ENCODE measurements around the gene SLC25A21.

The SLC25A21 gene

DNA sequence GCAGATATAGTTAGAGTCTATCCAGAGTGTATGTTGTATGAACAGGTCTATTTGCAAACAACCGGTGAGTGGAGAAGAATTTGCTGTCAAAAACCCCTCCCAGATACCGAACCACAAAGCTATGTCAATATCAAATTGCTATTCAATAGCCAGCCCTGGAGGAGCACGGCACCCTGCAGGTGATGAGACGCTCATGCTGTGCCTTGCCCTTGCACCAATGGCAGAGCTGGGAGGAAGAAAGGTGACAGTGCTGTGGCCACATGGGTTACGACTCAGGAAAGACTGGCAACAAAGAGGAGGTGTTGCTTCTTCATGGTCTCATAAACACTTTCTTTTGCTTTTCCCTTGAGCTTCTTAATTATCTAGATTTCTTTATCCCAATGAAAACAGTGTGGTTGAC, 455.0 kb downstream of the SLC25A21 start:
- Histone ChIP-seq H4K20me1 (ENCODE audit: low read depth, low read length) (no peaks in the 10 kb centered on the region), H3K4me2 (ENCODE audit: low read depth, low read length, poor library complexity, severe bottlenecking) (no peak overlapping the region), H2AFZ (ENCODE audit: low read depth, low read length, severe bottlenecking) (no peak overlapping the region), H3K27ac (ENCODE audit: low read depth, low read length) (no peak overlapping the region), H3K36me3 (ENCODE audit: low read length) (no peaks in the 10 kb centered on the region), H3K4me3 (ENCODE audit: insufficient read depth, low read length, poor library complexity, severe bottlenecking) (no peak overlapping the region), H3F3A (ENCODE audit: insufficient read depth) (no peaks in the 10 kb centered on the region), H3K9me2 (replicated peaks; ENCODE audit: insufficient read depth, low read length) (no peaks in the 10 kb centered on the region), H3K79me2 (ENCODE audit: insufficient read depth, low read length) (no peaks in the 10 kb centered on the region), H3K27me3 (ENCODE audit: low read length) (no peaks in the 10 kb centered on the region), H3K9ac (ENCODE audit: low read length) (no peak overlapping the region), H3K9me3 (ENCODE audit: insufficient read depth, low read length) (no peaks in the 10 kb centered on the region)
- TF ChIP-seq, protein P1, sequence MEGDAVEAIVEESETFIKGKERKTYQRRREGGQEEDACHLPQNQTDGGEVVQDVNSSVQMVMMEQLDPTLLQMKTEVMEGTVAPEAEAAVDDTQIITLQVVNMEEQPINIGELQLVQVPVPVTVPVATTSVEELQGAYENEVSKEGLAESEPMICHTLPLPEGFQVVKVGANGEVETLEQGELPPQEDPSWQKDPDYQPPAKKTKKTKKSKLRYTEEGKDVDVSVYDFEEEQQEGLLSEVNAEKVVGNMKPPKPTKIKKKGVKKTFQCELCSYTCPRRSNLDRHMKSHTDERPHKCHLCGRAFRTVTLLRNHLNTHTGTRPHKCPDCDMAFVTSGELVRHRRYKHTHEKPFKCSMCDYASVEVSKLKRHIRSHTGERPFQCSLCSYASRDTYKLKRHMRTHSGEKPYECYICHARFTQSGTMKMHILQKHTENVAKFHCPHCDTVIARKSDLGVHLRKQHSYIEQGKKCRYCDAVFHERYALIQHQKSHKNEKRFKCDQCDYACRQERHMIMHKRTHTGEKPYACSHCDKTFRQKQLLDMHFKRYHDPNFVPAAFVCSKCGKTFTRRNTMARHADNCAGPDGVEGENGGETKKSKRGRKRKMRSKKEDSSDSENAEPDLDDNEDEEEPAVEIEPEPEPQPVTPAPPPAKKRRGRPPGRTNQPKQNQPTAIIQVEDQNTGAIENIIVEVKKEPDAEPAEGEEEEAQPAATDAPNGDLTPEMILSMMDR (IDR thresholded peaks at IDR 0.05; ENCODE audit: insufficient read depth, low read length, poor library complexity, severe bottlenecking) = no peak
- TF ChIP-seq EZH2phosphoT487 (conservative IDR thresholded peaks at IDR 0.05; ENCODE audit: low read length) = no peak

GRCh38 chr14:36716614-36717184, 455.7 kb downstream of the SLC25A21 start:
- Histone ChIP-seq H3K79me2 (ENCODE audit: insufficient read depth, low read length) (no peaks in the 10 kb centered on the region), H2AFZ (ENCODE audit: low read depth, low read length, severe bottlenecking) (no peak overlapping the region), H3K9me3 (ENCODE audit: insufficient read depth, low read length) (no peaks in the 10 kb centered on the region), H3F3A (ENCODE audit: insufficient read depth) (no peaks in the 10 kb centered on the region), H3K27me3 (ENCODE audit: low read length) (no peaks in the 10 kb centered on the region), H3K36me3 (ENCODE audit: low read length) (no peaks in the 10 kb centered on the region), H3K27ac (ENCODE audit: low read depth, low read length) (no peak overlapping the region), H3K4me2 (ENCODE audit: low read depth, low read length, poor library complexity, severe bottlenecking) (no peak overlapping the region), H4K20me1 (ENCODE audit: low read depth, low read length) (no peaks in the 10 kb centered on the region), H3K9me2 (replicated peaks; ENCODE audit: insufficient read depth, low read length) (no peaks in the 10 kb centered on the region), H3K9ac (ENCODE audit: low read length) (no peak overlapping the region), H3K4me3 (ENCODE audit: insufficient read depth, low read length, poor library complexity, severe bottlenecking) (no peak overlapping the region)
- TF ChIP-seq, protein P1 (IDR thresholded peaks at IDR 0.05; ENCODE audit: insufficient read depth, low read length, poor library complexity, severe bottlenecking) = no peak
- TF ChIP-seq EZH2phosphoT487 (conservative IDR thresholded peaks at IDR 0.05; ENCODE audit: low read length) = no peak

DNA sequence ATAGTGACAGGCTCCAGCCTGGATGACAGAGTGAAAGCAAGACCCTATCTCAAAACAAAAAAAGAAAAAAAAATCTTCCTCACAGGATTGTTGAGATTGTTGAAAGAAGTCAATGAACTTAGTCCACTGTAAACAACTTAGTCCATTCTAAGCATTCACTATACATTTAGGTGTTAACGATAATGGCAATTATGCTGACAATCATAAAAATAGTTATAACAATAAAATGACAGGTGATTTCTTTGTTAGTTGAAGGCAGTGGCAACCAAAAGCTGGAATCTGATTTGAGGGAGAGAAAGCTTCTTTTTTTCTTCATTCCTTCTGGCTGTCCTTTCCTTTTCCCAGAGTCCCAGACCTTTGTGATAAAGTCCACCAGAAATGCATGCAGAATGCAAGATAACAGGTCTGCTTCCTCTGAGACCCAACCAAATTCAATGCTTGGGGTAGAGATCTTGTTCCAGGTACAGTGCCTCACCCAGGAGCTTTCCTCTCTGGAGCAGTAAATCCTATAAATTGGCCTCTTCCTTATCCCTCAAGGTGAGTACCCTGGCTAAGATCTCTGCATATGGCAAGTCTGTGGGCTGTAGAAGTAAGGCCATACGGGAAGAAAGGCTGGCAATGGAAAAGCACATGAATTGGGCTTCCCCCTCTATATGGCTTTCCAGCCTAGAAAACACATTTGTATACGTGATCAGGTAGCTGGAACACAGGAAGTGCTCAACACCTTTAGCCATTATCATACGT, 458.3 kb downstream of the SLC25A21 start:
- H4K20me1 ChIP-seq (ENCODE audit: low read depth, low read length) = no peaks in the 10 kb centered on the region
- no peak overlapping the region for H3K4me2 ChIP-seq (ENCODE audit: low read depth, low read length, poor library complexity, severe bottlenecking)
- H2AFZ ChIP-seq (ENCODE audit: low read depth, low read length, severe bottlenecking) = no peak overlapping the region
- no peak overlapping the region for H3K27ac ChIP-seq (ENCODE audit: low read depth, low read length)
- H3K9me3 ChIP-seq (ENCODE audit: insufficient read depth, low read length) = no peaks in the 10 kb centered on the region
- no peaks in the 10 kb centered on the region for H3K9me2 ChIP-seq (replicated peaks; ENCODE audit: insufficient read depth, low read length)
- H3K27me3 ChIP-seq (ENCODE audit: low read length) = no peaks in the 10 kb centered on the region
- H3K36me3 ChIP-seq (ENCODE audit: low read length) = no peaks in the 10 kb centered on the region
- no peak overlapping the region for H3K4me3 ChIP-seq (ENCODE audit: insufficient read depth, low read length, poor library complexity, severe bottlenecking)
- no peaks in the 10 kb centered on the region for H3K79me2 ChIP-seq (ENCODE audit: insufficient read depth, low read length)
- no peak for TF ChIP-seq EZH2phosphoT487 (conservative IDR thresholded peaks at IDR 0.05; ENCODE audit: low read length)
- TF ChIP-seq, protein P1 (IDR thresholded peaks at IDR 0.05; ENCODE audit: insufficient read depth, low read length, poor library complexity, severe bottlenecking) = no peak
- H3F3A ChIP-seq (ENCODE audit: insufficient read depth) = no peaks in the 10 kb centered on the region
- no peak overlapping the region for H3K9ac ChIP-seq (ENCODE audit: low read length)

Measured in SU-DHL-6 (cell line).